ENCODE data around the gene SPPL2B.
"Not testable (repeated sequence)": the region's sequence is repeated elsewhere in the genome, so short reads cannot be mapped to it uniquely, and the experiment has no call there.

SPPL2B gene

DNA sequence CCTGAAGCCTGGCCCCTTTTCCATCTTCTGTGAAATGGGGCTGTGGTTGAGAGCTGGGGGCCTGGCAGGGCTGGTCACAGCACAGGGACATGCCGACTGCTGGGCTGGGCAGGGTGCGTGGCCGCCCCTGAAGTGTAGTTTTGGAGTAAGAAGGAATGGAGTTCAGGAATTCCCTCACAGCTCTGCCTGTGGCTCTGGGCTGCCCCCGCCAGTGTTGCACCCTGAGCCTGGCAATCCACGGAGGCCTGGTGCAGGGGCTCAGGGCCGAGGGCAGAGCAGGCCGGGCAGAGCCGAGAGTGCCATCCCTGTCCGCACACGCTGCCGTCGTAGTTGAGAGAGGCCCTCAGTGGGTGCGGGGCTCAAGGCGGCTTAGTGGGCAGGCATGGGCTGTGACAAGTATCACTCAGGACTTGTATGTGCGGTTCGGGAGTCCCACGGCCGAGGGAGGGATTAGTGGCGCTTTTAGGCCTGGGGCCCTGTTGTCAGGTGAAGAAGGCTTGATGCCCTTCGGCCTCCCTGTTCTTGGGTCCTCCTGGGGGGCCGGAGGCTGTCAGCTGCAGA lies 9.7 kb downstream of the SPPL2B start:
- no peak for DNase-seq (ENCODE audit: low spot score)

DNA sequence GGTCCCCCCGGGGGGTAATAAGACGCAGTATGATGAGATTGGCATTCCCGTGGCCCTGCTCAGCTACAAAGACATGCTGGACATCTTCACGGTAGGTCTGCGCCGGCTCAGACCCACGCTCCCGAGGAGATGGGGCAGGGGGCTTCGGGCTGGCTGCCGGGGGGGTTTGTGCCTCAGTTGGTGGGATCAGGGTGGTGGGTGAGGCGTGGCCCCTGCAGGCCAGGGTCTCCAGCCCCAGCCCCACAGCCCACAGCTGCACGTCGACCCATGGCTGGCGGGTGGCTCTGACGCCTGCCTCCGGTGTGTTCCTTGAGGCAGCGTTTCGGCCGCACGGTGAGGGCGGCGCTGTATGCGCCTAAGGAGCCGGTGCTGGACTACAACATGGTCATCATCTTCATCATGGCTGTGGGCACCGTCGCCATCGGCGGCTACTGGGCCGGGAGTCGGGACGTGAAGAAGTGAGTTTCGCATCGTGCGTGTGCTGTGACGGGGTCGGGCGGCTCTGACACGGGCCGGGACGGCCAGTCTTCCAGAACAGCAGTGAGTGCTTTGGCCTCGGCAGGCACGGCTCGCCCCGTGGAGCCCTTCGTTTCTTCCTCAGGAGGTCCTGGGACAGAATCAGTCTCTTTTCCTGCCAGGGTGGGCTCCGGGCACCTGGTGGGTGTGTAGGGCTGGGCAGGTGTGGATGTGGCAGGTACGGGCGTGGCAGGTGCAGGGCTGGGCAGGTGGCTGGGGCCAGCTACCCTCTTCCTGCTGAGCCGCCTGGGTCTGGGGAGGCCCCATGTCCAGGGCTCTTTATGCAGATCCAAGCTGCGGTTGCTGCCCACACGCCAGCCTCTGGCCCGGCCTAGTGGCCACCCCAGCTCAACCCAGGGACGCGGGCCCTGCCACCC lies 10.5 kb downstream of the SPPL2B start:
- no peak for DNase-seq (ENCODE audit: low spot score)

DNA sequence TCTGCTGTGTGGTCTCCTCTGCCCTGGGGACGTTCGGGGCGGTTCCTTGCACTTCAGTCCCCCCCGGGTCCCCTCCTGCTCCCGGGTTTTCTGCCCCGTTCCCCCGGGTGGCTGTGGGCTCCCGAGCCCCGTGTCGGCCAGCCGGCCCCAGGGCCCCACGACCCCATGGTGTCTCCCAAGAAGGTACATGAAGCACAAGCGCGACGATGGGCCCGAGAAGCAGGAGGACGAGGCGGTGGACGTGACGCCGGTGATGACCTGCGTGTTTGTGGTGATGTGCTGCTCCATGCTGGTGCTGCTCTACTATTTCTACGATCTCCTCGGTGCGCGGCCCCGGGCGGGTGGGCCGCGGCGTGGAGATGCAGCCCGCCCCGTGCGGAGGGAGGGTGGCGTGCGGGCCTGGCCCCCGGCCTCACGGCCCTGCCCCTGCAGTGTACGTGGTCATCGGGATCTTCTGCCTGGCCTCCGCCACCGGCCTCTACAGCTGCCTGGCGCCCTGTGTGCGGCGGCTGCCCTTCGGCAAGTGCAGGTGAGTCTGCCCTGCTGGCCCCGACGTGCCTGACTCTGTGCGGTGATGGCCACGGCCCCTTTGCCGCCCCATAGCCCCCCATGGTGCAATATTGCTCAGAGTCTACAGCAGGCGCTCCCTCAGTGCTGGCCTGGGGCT lies 11.3 kb downstream of the SPPL2B start:
- no peak for DNase-seq (ENCODE audit: low spot score)

DNA sequence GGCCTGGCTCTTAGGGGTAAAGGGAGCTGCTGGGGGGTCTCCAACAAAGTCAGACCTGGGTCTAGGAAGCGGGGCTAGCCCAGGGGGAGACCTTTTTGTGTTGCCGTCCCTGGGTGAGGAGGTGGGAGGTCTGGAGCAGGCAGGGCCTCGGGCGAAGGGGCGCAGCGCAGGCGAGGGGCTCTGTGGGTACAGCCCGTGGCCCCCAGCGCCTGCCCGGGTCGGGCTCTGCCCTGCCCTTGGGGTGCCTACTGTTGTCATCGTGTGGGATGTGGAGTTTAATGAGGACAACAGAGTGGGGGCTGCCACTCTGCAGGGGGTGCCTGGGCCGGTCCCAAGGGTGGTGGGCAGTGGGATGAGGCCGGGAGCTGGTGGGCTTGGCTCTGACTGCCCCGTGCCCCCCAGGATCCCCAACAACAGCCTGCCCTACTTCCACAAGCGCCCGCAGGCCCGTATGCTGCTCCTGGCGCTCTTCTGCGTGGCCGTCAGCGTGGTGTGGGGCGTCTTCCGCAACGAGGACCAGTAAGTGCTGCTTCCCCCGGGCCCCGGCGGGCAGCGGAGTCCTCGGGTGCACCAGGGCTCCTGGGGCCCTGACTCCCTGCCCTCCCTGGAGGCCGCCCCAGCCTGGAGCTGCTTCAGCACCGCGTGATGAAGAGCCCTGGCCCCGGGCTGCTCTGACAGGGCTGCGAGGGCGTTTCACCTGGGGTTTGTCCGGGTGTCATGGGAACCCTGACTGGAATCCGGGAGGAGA lies 12.2 kb downstream of the SPPL2B start:
- no peak for DNase-seq (ENCODE audit: low spot score)

DNA sequence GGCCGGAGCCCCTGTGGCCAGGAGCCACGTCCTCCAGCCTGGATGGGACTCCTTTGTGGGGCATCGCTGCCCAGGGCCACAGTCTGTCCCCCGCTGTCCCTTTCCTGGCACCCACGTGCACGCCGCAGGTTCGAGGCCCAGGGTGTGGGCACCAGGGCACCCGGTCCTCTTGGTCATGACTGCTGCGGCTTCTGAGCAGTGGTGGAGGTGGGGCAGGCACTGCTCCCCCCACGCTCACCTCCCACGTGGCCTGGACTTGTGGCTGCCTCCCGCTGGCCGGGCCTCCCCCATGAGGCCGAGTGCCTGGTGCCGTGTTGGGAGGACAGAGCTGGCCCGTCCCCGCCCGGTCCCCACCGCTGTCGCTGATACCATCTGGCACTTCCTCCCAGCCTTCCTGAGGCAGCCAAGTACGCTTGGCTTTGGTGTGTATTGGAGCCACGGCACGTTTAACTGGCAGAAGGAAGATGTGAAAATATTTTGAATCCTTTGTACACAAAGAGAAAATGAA lies 12.8 kb downstream of the SPPL2B start:
- DNase-seq (ENCODE audit: low spot score), result no peak

DNA sequence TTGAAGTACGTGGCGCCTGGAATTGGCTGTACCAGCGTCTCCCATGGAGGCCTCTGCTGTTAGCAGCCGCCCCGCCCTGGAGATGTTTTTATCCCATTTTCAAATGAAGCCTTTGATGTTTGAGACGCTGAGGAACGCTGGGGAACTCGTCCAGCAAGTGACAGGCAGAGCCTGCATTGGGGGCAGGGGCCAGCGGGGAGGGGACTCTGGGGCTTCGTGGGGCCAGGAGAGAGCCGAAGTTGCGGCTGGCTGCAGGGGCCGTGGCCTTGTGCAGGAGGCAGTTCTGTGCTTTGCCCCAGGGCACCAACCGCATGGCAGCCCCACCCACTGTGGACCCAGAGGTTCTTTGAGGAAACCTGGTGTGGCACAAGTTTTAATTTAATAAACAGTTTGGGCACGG lies 13.5 kb downstream of the SPPL2B start:
- DNase-seq (ENCODE audit: low spot score), result no peak

DNA sequence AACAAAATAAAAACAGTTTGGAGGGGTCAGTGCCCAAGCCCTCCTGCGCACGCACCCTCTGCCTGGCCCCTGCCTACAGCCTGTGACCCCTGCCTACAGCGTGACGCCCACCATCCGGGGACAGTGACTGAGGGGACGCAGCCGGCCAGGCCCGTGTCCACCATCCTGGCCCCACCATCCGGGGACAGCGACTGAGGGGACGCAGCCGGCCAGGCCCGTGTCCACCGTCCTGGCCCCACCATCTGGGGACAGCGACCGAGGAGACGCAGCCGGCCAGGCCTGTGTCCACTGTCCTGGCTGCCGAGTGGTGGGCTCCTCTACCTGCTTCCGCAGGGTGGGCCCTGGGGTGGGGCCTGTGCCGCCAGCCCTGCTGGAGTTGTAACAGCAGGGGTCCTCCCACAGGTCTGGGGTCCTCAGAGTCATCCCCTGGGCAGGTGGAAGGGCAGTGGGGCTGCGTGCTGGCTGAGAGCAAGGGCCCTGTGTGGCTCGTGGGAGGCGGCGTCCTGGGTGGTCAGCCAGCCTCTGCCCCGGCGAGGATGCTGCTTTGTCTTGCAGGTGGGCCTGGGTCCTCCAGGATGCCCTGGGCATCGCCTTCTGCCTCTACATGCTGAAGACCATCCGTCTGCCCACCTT lies 14.3 kb downstream of the SPPL2B start:
- DNase-seq (ENCODE audit: low spot score), result no peak

DNA sequence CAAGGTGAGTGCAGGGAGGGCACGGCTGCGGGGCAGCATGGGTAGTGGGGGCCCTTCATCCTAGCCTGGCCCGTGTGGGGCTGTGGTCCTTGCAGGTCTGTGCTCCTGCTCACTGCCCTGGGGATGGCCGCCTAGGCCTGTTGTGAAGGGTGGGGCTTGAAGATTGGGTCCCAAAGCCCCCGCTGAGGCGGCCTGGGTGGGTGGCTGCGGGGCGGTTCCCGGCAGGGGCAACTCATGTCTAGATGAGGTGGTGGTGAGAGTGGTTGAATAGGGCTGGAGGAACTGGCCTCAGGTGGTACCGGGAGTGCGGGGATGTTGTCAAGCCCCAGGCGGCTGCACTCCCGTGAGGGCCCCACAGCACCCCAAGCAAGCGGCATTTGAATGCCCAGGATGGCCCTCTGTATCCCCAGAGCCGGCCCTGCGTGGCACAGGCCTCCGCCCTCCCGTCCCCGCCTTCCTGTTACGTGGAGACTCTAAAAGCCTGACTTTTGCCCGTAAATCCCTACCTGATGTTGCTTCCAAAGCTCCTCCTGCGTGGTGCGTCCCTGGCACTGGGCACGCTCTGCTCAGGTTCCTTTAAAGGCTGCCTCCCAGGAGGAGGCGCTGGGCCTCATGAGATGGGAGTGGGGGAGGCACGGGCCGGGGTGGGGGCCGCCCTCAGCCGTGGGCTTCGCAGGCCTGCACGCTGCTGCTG lies 15.0 kb downstream of the SPPL2B start:
- DNase-seq (ENCODE audit: low spot score), result no peak

DNA sequence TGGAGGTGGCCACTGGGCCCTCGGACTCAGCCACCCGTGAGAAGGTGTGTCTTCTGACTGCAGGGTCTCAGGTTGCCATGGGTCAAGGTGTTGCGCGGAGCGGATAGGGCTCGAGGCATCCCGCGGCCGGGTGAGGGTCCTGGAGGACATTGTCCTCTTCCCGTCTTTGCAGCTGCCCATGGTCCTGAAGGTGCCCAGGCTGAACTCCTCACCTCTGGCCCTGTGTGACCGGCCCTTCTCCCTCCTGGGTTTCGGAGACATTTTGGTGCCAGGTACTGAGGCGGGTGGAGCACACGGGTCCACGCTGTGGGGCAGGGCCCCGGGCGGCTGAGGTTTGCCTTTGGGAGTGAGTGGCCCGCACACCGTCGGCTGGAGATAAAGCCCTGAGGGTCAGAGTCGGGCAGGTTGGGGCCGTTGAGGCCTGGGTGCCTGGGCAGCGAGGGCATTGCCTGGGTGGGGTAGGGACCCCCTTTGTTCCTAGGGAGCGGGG lies 15.9 kb downstream of the SPPL2B start:
- DNase-seq (ENCODE audit: low spot score), result no peak

DNA sequence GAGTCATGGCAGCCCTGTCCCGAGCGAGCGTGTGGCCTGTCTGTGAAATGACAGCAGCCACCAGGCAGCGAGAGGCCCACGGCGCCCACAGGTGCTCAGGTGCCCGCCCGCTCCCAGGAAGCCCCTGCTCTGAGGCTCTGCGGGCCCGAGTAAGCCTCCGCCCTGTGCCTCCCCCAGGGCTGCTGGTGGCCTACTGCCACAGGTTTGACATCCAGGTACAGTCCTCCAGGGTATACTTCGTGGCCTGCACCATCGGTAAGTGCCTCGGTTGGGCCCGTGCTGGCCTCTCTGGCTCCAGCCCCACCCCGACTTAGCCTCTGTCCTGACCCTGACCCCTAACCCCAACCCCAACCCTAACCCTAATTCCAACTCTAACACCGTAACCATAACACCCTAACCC lies 16.6 kb downstream of the SPPL2B start:
- DNase-seq (ENCODE audit: low spot score), result no peak

DNA sequence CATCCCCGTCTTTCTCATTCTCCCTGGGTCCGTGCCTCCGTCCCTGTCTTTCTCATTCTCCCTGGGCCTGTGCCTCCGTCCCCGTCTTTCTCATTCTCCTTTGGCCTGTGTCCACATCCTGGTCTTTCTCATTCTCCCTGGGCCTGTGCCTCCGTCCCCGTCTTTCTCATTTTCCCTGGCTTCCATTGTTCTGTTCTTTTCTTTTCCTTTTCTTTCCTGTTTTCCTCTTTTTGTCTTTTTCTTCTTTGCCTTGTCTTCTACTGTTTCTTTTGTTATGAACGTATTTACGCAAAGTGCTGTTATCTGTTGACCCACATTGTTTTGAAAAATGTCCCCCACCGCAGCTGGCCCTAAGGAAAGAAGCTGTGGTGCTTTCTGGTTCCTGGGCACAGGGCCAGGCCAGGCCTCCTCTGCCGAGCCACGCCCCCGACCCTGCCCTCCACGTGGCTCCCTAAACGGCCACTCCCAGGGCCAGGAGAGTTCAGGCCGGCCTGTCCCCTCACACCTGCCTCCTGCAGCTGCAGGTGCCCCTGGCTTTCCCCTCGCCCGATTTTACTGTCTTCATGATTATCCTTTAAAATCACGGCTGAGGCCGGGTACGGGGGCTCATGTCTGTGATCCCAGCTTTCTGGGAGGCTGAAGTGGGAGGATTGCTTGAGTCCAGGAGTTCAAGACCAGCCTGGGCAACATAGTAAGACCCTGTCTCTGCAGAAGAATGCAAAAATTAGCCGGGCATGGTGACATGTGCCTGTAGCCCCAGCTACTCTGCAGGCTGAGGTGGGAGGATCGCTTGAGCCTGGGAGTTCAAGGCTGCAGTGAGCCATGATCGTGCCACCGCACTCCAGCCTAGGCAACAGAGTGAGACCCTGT lies 17.5 kb downstream of the SPPL2B start:
- no peak for DNase-seq (ENCODE audit: low spot score)

DNA sequence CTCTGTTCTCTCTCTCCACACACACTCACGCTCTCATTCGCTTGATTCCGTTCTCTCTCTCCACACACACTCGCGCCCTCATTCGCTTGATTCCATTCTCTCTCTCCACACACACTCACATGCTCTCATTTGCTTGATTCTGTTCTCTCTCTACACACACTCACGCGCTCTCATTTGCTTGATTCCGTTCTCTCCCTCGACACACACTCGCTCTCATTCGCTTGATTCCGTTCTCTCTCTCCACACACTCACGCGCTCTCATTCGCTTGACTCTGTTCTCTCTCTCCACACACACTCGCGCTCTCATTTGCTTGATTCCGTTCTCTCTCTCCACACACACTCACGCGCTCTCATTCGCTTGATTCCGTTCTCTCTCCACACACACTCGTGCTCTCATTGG lies 21.3 kb downstream of the SPPL2B start:
- DNase-seq (ENCODE audit: low spot score), result not testable (repeated sequence)

DNA sequence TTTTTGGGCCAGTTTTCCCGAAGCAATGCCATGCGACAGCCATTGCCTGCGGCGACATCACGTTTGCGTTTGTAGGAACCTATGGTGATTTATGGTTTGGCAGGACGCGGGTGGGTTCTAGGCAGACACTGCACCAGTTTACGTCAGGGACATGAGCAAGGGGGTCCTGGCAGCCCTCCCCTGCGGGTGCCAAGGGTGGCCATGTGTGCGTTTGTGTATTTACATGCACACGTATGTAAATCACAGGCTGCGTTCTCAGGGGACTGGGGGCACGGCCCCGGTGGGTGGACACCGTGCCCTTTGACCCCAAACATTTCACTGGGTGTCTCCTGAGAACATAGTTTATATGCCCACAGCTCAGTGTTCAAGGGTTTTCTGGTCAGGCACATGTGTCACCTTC lies 22.2 kb downstream of the SPPL2B start:
- no peak for DNase-seq (ENCODE audit: low spot score)

DNA sequence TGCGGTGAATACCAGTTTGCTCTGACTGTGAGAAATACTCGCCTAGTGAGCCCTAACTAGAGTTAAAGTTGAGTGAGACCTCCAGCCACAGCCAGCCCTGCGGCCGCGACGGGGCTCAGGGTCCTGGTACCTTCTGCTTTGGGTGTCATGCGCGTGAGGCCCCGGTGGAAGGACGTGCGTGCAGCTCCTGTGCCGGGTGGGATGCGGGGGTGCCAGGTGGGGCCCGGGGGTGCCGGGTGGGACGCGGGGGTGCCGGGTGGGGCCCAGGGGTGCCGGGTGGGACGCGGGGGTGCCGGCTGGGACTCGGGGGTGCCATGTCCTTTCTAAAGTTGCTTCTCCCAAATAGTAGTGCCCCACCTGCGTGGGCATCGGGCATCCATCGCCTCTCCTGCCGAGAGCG lies 23.1 kb downstream of the SPPL2B start:
- no peak for DNase-seq (ENCODE audit: low spot score)

DNA sequence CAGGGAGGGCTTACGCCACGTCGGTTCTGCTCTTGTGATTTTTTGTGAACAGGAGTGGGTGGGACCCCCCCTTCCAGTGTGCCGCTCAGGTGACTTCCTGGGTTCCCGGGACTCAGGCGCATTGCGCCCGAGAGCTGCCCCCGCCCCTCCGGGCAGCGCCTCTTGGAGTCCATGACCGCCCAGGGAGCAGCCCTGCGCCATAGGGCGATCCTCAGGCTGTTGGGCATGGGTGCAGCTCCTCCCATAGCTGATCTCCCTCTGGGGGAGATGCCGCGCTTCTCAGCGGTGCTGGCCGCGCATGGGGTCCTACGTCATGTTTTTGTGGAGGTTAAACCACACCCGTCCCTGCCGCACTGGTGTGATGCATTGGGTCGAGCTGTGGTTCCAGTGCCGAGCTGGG lies 23.6 kb downstream of the SPPL2B start:
- DNase-seq (ENCODE audit: low spot score), result no peak

DNA sequence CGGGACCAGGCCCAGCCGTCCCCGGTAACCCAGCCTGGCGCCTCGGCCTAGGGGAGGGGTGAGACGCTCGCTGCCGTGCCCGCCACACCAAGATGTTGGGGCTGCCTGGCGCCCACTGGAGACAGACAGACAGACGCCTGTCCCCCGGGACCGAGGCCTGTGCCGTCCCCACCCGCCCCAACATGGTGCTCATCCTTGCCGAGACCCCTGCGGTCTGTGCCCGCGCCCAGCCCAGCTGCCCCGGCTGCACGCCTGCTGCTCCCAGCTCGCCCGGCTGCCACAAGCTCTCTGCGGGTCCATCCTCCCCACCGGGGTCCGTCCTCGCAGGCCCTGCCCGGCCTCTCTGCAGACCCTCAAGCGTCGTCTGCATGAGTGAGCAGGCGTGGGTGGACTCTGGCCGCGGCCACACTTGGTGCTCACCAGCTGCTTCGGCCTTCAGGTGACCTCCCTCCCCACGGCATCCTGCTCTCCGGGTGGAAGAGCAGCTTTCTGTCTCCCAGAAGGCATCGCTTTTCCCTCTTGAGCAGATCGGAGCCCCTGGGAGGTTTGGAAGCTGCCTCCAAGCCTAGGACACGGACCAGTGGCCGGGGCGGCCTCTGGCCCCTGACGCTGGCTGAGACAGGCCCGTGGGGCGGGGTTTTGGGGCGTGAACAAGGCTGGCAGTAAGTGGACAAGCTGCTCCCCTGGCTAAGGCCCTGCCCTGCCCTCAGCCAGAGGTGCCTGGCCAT lies 24.8 kb downstream of the SPPL2B start:
- no peak for DNase-seq (ENCODE audit: low spot score)

DNA sequence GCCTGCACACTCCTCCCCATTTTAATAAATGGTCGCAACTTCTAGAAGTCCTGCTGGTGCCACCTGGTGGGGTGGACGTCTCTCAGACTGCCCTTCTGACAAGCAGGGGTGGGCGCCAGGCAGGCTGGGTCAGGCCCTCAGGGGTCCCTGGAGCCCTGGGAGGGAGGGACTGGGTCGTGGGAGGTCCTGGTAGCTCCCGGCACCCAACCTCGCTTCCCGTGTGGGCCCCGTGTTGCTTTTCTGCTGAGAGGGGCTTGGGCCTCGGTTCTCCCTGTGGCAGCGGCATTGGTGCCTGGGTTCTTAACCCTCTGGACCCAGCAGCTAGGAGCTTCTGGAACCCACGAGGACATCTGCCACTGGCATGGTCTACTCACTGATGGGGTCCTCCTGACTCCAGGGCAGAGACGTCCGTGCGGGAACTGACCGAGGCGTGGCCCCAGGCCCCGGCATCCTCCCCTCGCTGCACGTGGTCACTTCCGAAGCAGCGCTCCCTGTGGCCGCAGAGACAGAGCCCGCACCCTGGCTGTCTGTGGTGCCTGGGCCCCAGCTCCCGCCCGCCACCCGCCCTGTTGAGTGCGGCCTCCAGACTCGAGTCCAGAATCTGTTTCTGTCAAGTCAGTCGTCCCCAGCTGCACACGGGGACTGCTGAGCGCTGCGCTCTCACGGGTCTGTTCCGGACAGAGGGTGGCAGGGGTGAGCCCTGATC lies 25.6 kb downstream of the SPPL2B start:
- DNase-seq (ENCODE audit: low spot score), result no peak

DNA sequence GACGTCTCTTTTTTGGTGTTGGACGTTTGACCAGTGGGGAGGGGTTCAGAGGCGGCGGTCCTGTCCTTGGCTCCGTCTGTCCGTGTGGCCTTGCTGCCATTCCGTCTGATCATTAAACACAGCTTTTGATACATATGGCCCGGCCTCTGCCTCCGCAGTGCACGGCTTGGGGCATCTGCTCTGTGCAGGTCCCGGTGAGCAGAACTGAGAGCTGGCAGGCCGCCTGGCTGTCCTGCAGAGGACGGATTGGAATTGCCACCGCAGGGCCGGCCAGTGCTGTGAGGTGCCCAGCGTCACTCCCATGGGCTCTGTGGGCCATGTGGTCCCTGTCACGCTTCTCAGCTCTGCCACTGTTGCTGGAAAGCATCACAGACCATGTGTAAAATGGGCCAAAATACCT lies 26.2 kb downstream of the SPPL2B start:
- no peak for DNase-seq (ENCODE audit: low spot score)

Data from kidney capillary endothelial cell (primary cell).